NCI-H1092 treated with DMSO at 0.1 percent for 48 hours (cell line): ENCODE results near the gene HSFY2.
"Not testable (repeated sequence)": the region's sequence is repeated elsewhere in the genome, so short reads cannot be mapped to it uniquely, and the experiment has no call there.

Source experiments
- DNase-seq: peaks from one replicate; lab custom pipeline; 2025; lab: John Stamatoyannopoulos, UW

Gene HSFY2

GRCh38 chrY:18773635-18774034 lies at the start of gene HSFY2:
Gene HSFY2 (minus strand): TSS chrY:18773735. CDS start chrY:18773618, 117 bp downstream.
- not testable (repeated sequence) for DNase-seq

- not testable (repeated sequence) for DNase-seq
Measured at GRCh38 chrY:18815751-18816150, 42.2 kb upstream of the HSFY2 start.

GRCh38 chrY:18788757-18789406 lies 15.3 kb upstream of the HSFY2 start:
- not testable (repeated sequence) for DNase-seq

GRCh38 chrY:18754077-18754476 lies 19.5 kb downstream of the HSFY2 start:
- not testable (repeated sequence) for DNase-seq

GRCh38 chrY:18753133-18753815 lies 20.3 kb downstream of the HSFY2 start:
- not testable (repeated sequence) for DNase-seq

GRCh38 chrY:18723714-18724113 lies 49.8 kb downstream of the HSFY2 start:
- DNase-seq, result not testable (repeated sequence)
